HepG2 (cell line): ENCODE results near the gene CD36. TPM values are rescaled to one million over a fixed set of nuclear protein-coding genes. Genes with fewer than 3 reads are reported as not detected.
A peak's percentile ranks its signal among the peaks of the same experiment; 100 is the strongest.

Experiments used
- FOXJ3 ChIP-seq: sonication (generic); formaldehyde crosslinking; IDR thresholded peaks from 2 replicates; pipeline ENCODE4 v1.4.0; 2020; ENCODE audit warnings: missing genetic modification reagents, mild to moderate bottlenecking, borderline replicate concordance
- GATA4 ChIP-seq: sonication (generic); IDR thresholded peaks from 2 replicates; pipeline ENCODE4 v1.6.1; 2016; ENCODE audit warnings: antibody characterized with exemption, low read depth, borderline replicate concordance
- SRSF4 ChIP-seq: fragments of 200-400 bp; formaldehyde crosslinking; IDR thresholded peaks from one replicate; pipeline ENCODE4 v1.6.1; 2018; ENCODE audit warnings: mild to moderate bottlenecking, low read depth, low read length, moderate library complexity; ENCODE audit not compliant: poor library complexity, severe bottlenecking
- TFDP1 ChIP-seq: IDR thresholded peaks from 2 replicates; pipeline ENCODE4 v1.6.1; 2016; ENCODE audit warnings: missing compliant biosample characterization, missing genetic modification reagents, borderline replicate concordance
- ZBTB4 ChIP-seq: sonication (generic); formaldehyde crosslinking; IDR thresholded peaks from 2 replicates; pipeline ENCODE4 v1.4.0; 2020; ENCODE audit warnings: missing genetic modification reagents, mild to moderate bottlenecking, borderline replicate concordance
- ZMYM2 ChIP-seq: sonication (generic); formaldehyde crosslinking; IDR thresholded peaks from 2 replicates; pipeline ENCODE4 v1.8.0; 2022; ENCODE audit warnings: mild to moderate bottlenecking, missing genetic modification reagents
- ZNF143 ChIP-seq: sonication (generic); formaldehyde crosslinking; IDR thresholded peaks from 2 replicates; pipeline ENCODE4 v1.4.0; 2020; ENCODE audit warnings: missing genetic modification reagents
- ZNF264 ChIP-seq: sonication (generic); formaldehyde crosslinking; IDR thresholded peaks from 2 replicates; pipeline ENCODE4 v1.4.0; 2020; ENCODE audit warnings: missing genetic modification reagents
- ZNF510 ChIP-seq: sonication (generic); formaldehyde crosslinking; IDR thresholded peaks from 2 replicates; pipeline ENCODE4 v1.4.0; 2020; ENCODE audit warnings: low read depth, mild to moderate bottlenecking, missing genetic modification reagents
- ZNF609 ChIP-seq: sonication (generic); formaldehyde crosslinking; IDR thresholded peaks from 2 replicates; pipeline ENCODE4 v1.4.0; 2020; ENCODE audit warnings: mild to moderate bottlenecking, missing genetic modification reagents, borderline replicate concordance
- polyA plus RNA-seq, 8 experiments: library from polyadenylated mRNA; depleted of rRNA in 3 of 8; stranded (reverse) in 7 of 8; unstranded in 1 of 8; fragments of >200 nt; fragmentation: Illumina TruSeq in 4 of 8; extraction: Trizol in 4 of 8; gene quantifications; 2 replicates each; pipeline versions ENCODE4 v1.2.1 to v1.2.3, GENCODE V29; 2011 to 2016; ENCODE audit warnings: low read depth in 4 of 8, missing spikeins in 1 of 8, mixed read lengths in 1 of 8; ENCODE audit not compliant: insufficient read depth in 1 of 8
- total RNA-seq, 5 experiments: library from RNA; depleted of rRNA; stranded (reverse); fragments of >200 nt; fragmentation: Illumina TruSeq; extraction: Trizol; gene quantifications; 2 replicates each; pipeline ENCODE4 v1.2.3, GENCODE V29; 2016; ENCODE audit warnings: low read depth in 1 of 5
- TF ChIP-seq, protein P1 (sequence below): sonication (generic); formaldehyde crosslinking; IDR thresholded peaks from 2 replicates; pipeline ENCODE4 v1.5.1; 2020; ENCODE audit warnings: missing genetic modification reagents, mild to moderate bottlenecking, borderline replicate concordance
- TF ChIP-seq, protein P2 (sequence below): sonication (generic); formaldehyde crosslinking; IDR thresholded peaks from 2 replicates; pipeline ENCODE4 v1.8.0; 2023; ENCODE audit warnings: mild to moderate bottlenecking, missing genetic modification reagents
- TF ChIP-seq, protein P3 (sequence below): sonication (generic); formaldehyde crosslinking; IDR thresholded peaks from 2 replicates; pipeline ENCODE4 v1.5.0; 2020; ENCODE audit warnings: mild to moderate bottlenecking, missing genetic modification reagents

CD36 gene
- total and polyA plus RNA-seq, 2 of the 13 experiments (the other 11 are each of a cell fraction or from before 2014, with no cell fraction given): 2.8 to 4.8 TPM

DNA sequence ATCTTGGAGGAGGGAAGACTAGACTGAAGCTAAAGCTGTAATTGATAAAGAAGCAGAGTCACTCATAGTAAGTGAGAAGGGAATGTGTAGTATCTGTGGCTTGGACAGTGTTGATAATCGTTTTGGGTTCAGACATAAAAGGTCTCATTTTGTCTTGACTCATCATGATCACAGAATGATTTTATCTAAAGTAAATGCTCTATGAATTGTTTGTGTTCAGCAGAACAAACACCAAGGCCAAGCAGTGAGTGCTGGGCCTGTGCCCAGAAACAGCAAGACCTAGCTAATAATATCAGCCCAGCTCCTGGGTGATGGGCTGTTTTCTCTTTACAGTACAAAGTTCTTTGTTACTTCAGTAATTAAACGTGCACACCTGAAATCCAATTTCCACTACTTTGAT, 26.7 kb upstream of the CD36 start (continued):
- TF ChIP-seq ZNF143 (CRISPR knock-in tag): no peak
- no peak for TF ChIP-seq ZBTB4 (CRISPR knock-in tag)
- TF ChIP-seq TFDP1 (CRISPR knock-in tag): no peak
- TF ChIP-seq, protein P1, sequence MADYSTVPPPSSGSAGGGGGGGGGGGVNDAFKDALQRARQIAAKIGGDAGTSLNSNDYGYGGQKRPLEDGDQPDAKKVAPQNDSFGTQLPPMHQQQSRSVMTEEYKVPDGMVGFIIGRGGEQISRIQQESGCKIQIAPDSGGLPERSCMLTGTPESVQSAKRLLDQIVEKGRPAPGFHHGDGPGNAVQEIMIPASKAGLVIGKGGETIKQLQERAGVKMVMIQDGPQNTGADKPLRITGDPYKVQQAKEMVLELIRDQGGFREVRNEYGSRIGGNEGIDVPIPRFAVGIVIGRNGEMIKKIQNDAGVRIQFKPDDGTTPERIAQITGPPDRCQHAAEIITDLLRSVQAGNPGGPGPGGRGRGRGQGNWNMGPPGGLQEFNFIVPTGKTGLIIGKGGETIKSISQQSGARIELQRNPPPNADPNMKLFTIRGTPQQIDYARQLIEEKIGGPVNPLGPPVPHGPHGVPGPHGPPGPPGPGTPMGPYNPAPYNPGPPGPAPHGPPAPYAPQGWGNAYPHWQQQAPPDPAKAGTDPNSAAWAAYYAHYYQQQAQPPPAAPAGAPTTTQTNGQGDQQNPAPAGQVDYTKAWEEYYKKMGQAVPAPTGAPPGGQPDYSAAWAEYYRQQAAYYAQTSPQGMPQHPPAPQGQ (CRISPR knock-in tag): no peak
- TF ChIP-seq ZNF510 (CRISPR knock-in tag): no peak
- peak; percentile 85; the same call in 1 of the 2 replicates for TF ChIP-seq ZNF609 (CRISPR knock-in tag)
- TF ChIP-seq, protein P2, sequence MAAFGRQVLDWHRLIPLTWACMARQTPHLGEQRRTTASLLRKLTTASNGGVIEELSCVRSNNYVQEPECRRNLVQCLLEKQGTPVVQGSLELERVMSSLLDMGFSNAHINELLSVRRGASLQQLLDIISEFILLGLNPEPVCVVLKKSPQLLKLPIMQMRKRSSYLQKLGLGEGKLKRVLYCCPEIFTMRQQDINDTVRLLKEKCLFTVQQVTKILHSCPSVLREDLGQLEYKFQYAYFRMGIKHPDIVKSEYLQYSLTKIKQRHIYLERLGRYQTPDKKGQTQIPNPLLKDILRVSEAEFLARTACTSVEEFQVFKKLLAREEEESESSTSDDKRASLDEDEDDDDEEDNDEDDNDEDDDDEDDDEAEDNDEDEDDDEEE (CRISPR knock-in tag): no peak
- TF ChIP-seq, protein P3, sequence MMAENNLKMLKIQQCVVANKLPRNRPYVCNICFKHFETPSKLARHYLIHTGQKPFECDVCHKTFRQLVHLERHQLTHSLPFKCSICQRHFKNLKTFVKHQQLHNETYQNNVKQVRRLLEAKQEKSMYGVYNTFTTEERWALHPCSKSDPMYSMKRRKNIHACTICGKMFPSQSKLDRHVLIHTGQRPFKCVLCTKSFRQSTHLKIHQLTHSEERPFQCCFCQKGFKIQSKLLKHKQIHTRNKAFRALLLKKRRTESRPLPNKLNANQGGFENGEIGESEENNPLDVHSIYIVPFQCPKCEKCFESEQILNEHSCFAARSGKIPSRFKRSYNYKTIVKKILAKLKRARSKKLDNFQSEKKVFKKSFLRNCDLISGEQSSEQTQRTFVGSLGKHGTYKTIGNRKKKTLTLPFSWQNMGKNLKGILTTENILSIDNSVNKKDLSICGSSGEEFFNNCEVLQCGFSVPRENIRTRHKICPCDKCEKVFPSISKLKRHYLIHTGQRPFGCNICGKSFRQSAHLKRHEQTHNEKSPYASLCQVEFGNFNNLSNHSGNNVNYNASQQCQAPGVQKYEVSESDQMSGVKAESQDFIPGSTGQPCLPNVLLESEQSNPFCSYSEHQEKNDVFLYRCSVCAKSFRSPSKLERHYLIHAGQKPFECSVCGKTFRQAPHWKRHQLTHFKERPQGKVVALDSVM (CRISPR knock-in tag): no peak
- no peak for TF ChIP-seq ZNF264 (CRISPR knock-in tag)
- peak; percentile 92; the same call in 1 of the 2 replicates for TF ChIP-seq GATA4
- TF ChIP-seq FOXJ3 (CRISPR knock-in tag): peak; percentile 80; the same call in 1 of the 2 replicates
- TF ChIP-seq ZMYM2 (CRISPR knock-in tag): no peak
- TF ChIP-seq SRSF4: no peak
